OCI-LY1 (cell line): ENCODE measurements around the gene LIN52.
A peak's percentile ranks its signal among the peaks of the same experiment; 100 is the strongest.

ENCODE experiments used
- EZH2 ChIP-seq: fragments of 200-600 bp; sonication (generic), shearing (Covaris generic); IDR thresholded peaks from 2 replicates; pipeline ENCODE4 v1.8.0; 2017; ENCODE audit warnings: borderline replicate concordance, mixed run types, mild to moderate bottlenecking, antibody characterized with exemption, low read length, moderate library complexity, mixed read lengths
- TF ChIP-seq, protein P1 (sequence below): fragments of 200-600 bp; sonication (generic), shearing (Covaris generic); IDR thresholded peaks from 2 replicates; pipeline ENCODE4 v1.5.1; 2017; ENCODE audit warnings: mild to moderate bottlenecking, antibody characterized with exemption, low read length, moderate library complexity, mixed read lengths

- TF ChIP-seq, protein P1, sequence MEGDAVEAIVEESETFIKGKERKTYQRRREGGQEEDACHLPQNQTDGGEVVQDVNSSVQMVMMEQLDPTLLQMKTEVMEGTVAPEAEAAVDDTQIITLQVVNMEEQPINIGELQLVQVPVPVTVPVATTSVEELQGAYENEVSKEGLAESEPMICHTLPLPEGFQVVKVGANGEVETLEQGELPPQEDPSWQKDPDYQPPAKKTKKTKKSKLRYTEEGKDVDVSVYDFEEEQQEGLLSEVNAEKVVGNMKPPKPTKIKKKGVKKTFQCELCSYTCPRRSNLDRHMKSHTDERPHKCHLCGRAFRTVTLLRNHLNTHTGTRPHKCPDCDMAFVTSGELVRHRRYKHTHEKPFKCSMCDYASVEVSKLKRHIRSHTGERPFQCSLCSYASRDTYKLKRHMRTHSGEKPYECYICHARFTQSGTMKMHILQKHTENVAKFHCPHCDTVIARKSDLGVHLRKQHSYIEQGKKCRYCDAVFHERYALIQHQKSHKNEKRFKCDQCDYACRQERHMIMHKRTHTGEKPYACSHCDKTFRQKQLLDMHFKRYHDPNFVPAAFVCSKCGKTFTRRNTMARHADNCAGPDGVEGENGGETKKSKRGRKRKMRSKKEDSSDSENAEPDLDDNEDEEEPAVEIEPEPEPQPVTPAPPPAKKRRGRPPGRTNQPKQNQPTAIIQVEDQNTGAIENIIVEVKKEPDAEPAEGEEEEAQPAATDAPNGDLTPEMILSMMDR = peak; percentile 15; the same call in 1 of the 2 replicates
- TF ChIP-seq EZH2 = no peak
These were observed at the start of gene LIN52, which contains the start of gene ALDH6A1 for GRCh38 chr14:74084277-74085046.
